ENCODE measurements around the gene SSR2.

SSR2 gene

GRCh38 chr1:155977690-155978324 lies 42.9 kb downstream of the SSR2 start:
- peak; percentile 48 for DNase-seq (ENCODE audit: low read depth)
- no peak for TF ChIP-seq CTCF (IDR thresholded peaks at IDR 0.05; ENCODE audit: insufficient read depth, low read depth, low read length, missing control alignments)
- peak overlapping the region; percentile 86 for H3K4me3 ChIP-seq (ENCODE audit: low read depth, low read length)

GRCh38 chr1:155976913-155977689 lies 43.6 kb downstream of the SSR2 start:
- TF ChIP-seq CTCF (IDR thresholded peaks at IDR 0.05; ENCODE audit: insufficient read depth, low read depth, low read length, missing control alignments): no peak
- no peak for DNase-seq (ENCODE audit: low read depth)
- peak overlapping the region; percentile 86 for H3K4me3 ChIP-seq (ENCODE audit: low read depth, low read length)

GRCh38 chr1:155976062-155976912 lies 44.5 kb downstream of the SSR2 start:
- DNase-seq (ENCODE audit: low read depth): peak; percentile 62
- TF ChIP-seq CTCF (IDR thresholded peaks at IDR 0.05; ENCODE audit: insufficient read depth, low read depth, low read length, missing control alignments): no peak

GRCh38 chr1:155975375-155976061 lies 45.2 kb downstream of the SSR2 start:
- TF ChIP-seq CTCF (IDR thresholded peaks at IDR 0.05; ENCODE audit: insufficient read depth, low read depth, low read length, missing control alignments): no peak
- DNase-seq (ENCODE audit: low read depth): no peak

More at GRCh38 chr1:155976062-155976912, 44.5 kb downstream of the SSR2 start:
- peak overlapping the region; percentile 86 for H3K4me3 ChIP-seq (ENCODE audit: low read depth, low read length)

GRCh38 chr1:155974208-155975115 lies 46.3 kb downstream of the SSR2 start:
- TF ChIP-seq CTCF (IDR thresholded peaks at IDR 0.05; ENCODE audit: insufficient read depth, low read depth, low read length, missing control alignments): no peak
- H3K4me3 ChIP-seq (ENCODE audit: low read depth, low read length): peak overlapping the region; percentile 86
- no peak for DNase-seq (ENCODE audit: low read depth)

More at GRCh38 chr1:155975375-155976061, 45.2 kb downstream of the SSR2 start:
- peak overlapping the region; percentile 86 for H3K4me3 ChIP-seq (ENCODE audit: low read depth, low read length)

Data from GM12865 (cell line).